CD4-positive, alpha-beta T cell treated with Interleukin-1 beta for 1 hour (primary cell): Measurements from ENCODE around the gene CDK13.

Experiments used
- DNase-seq, 2 donors: peaks; one replicate each; pipeline ENCODE4 v3.0.0-alpha.2; 2020 to 2022

The CDK13 gene

GRCh38 chr7:40015790-40016296, 65.8 kb downstream of the CDK13 start:
- DNase-seq = no peak

- DNase-seq = no peak
These were observed 69.5 kb downstream of the CDK13 start for GRCh38 chr7:40019558-40019957.

- no peak for DNase-seq
These were observed 74.0 kb downstream of the CDK13 start for GRCh38 chr7:40024048-40024447.

- DNase-seq = no peak
These were observed 74.8 kb downstream of the CDK13 start for GRCh38 chr7:40024841-40025240.

- DNase-seq = no peak
These were observed 77.5 kb downstream of the CDK13 start for GRCh38 chr7:40027545-40027944.

- no peak for DNase-seq
These were observed 83.8 kb downstream of the CDK13 start for GRCh38 chr7:40033826-40034225.

GRCh38 chr7:40041456-40041855, 91.4 kb downstream of the CDK13 start:
- DNase-seq = no peak

- no peak for DNase-seq
These were observed 93.1 kb downstream of the CDK13 start for GRCh38 chr7:40043164-40043563.

GRCh38 chr7:40047661-40048060, 97.6 kb downstream of the CDK13 start:
- no peak for DNase-seq

GRCh38 chr7:40057292-40057691, 107.2 kb downstream of the CDK13 start:
- no peak for DNase-seq

- DNase-seq = no peak
These were observed 108.0 kb downstream of the CDK13 start for GRCh38 chr7:40058026-40058425.

- no peak for DNase-seq
These were observed 108.6 kb downstream of the CDK13 start for GRCh38 chr7:40058636-40059035.

- DNase-seq = no peak
These were observed 109.0 kb downstream of the CDK13 start for GRCh38 chr7:40059057-40059456.

GRCh38 chr7:40072268-40072667, 122.2 kb downstream of the CDK13 start:
- DNase-seq = no peak

GRCh38 chr7:40073239-40073638, 123.2 kb downstream of the CDK13 start:
- no peak for DNase-seq

- DNase-seq = no peak
These were observed 127.8 kb downstream of the CDK13 start for GRCh38 chr7:40077849-40078248.

- DNase-seq = no peak
These were observed 142.1 kb downstream of the CDK13 start for GRCh38 chr7:40092182-40092581.

GRCh38 chr7:40093631-40094350, 143.7 kb downstream of the CDK13 start:
- no peak for DNase-seq

GRCh38 chr7:40095230-40095629, 145.2 kb downstream of the CDK13 start:
- DNase-seq = no peak

- no peak for DNase-seq
These were observed 145.8 kb downstream of the CDK13 start for GRCh38 chr7:40095695-40096327.

GRCh38 chr7:40097728-40098127, 147.7 kb downstream of the CDK13 start:
- DNase-seq = no peak

GRCh38 chr7:40098810-40099209, 148.8 kb downstream of the CDK13 start:
- DNase-seq = no peak

GRCh38 chr7:40099837-40100236, 149.8 kb downstream of the CDK13 start:
- DNase-seq = no peak

GRCh38 chr7:40101201-40101600, 151.1 kb downstream of the CDK13 start:
- no peak for DNase-seq

- no peak for DNase-seq
These were observed 152.8 kb downstream of the CDK13 start for GRCh38 chr7:40102897-40103296.
